Measurements from ENCODE around the gene KRTAP12-3. TPM values are rescaled to one million over a fixed set of nuclear protein-coding genes. Genes with fewer than 3 reads are reported as not detected.

Gene KRTAP12-3
- total RNA-seq, 6 donors from 2014 or later = not detected

- Histone ChIP-seq H3K27ac (no peak overlapping the region), H3K36me3 (no peaks in the 10 kb centered on the region), H3K27me3 (peaks cover 0 to 3% (median 0%) of the 10 kb centered on the region in 4 donors), H3K4me1 (no peaks in the 10 kb centered on the region), H3K9me3 (peaks cover 0 to 30% (median 10%) of the 10 kb centered on the region in 4 donors), H3K4me3 (no peak overlapping the region)
- no peak for ATAC-seq (ENCODE audit: low FRiP score in 2 of 2)
- no peak for TF ChIP-seq EP300 (IDR thresholded peaks at IDR 0.05)
- no peak for TF ChIP-seq CTCF (IDR thresholded peaks at IDR 0.05)
- no peak for TF ChIP-seq POLR2AphosphoS5 (IDR thresholded peaks at IDR 0.05)
- TF ChIP-seq POLR2A (IDR thresholded peaks at IDR 0.05) = no peak
- WGBS, 2 donors = 78 to 83% methylated on average over 12 to 13 of the region's 13 CpGs
- DNase-seq = peak in 1 of 2 donors; percentile 75
These were observed 45.0 kb upstream of the KRTAP12-3 start for GRCh38 chr21:44612669-44613229.

GRCh38 chr21:44613386-44614155, 44.2 kb upstream of the KRTAP12-3 start:
- TF ChIP-seq POLR2A (IDR thresholded peaks at IDR 0.05) = no peak
- no peak for TF ChIP-seq EP300 (IDR thresholded peaks at IDR 0.05)
- TF ChIP-seq POLR2AphosphoS5 (IDR thresholded peaks at IDR 0.05) = no peak
- no peak for TF ChIP-seq CTCF (IDR thresholded peaks at IDR 0.05)
- WGBS, 2 donors = 90% methylated on average over 24 to 25 of the region's 26 CpGs
- Histone ChIP-seq H3K4me1 (no peaks in the 10 kb centered on the region), H3K36me3 (no peaks in the 10 kb centered on the region), H3K27ac (no peak overlapping the region), H3K4me3 (no peak overlapping the region), H3K9me3 (peaks cover 0 to 30% (median 10%) of the 10 kb centered on the region in 4 donors), H3K27me3 (peaks cover 0 to 3% (median 0%) of the 10 kb centered on the region in 4 donors)
- ATAC-seq (ENCODE audit: low FRiP score in 2 of 2) = peak in 1 of 2 donors; percentile 3
- DNase-seq = peak in 1 of 2 donors; percentile 61

- no peak for TF ChIP-seq POLR2A (IDR thresholded peaks at IDR 0.05)
- no peak for TF ChIP-seq EP300 (IDR thresholded peaks at IDR 0.05)
- TF ChIP-seq POLR2AphosphoS5 (IDR thresholded peaks at IDR 0.05) = no peak
- TF ChIP-seq CTCF (IDR thresholded peaks at IDR 0.05) = no peak
- DNase-seq = peak in 1 of 2 donors; percentile 69
- peaks cover 0 to 30% (median 10%) of the 10 kb centered on the region in 4 donors for H3K9me3 ChIP-seq
- H3K27ac ChIP-seq = no peak overlapping the region
- peaks cover 0 to 3% (median 0%) of the 10 kb centered on the region in 4 donors for H3K27me3 ChIP-seq
- WGBS, 2 donors = 75 to 86% methylated on average over 8 to 20 of the region's 20 CpGs
- no peaks in the 10 kb centered on the region for H3K4me1 ChIP-seq
- H3K4me3 ChIP-seq = no peak overlapping the region
- H3K36me3 ChIP-seq = no peaks in the 10 kb centered on the region
- peak in 1 of 2 donors; percentile 15 for ATAC-seq (ENCODE audit: low FRiP score in 2 of 2)
These were observed 43.5 kb upstream of the KRTAP12-3 start for GRCh38 chr21:44614161-44614631.

- Histone ChIP-seq H3K27ac (no peak overlapping the region), H3K27me3 (peaks cover 0 to 3% (median 0%) of the 10 kb centered on the region in 4 donors), H3K4me3 (no peak overlapping the region), H3K36me3 (no peaks in the 10 kb centered on the region), H3K4me1 (no peaks in the 10 kb centered on the region), H3K9me3 (peaks cover 0 to 22% (median 10%) of the 10 kb centered on the region in 4 donors)
- DNase-seq = peak in 1 of 2 donors; percentile 63
- WGBS, 2 donors = 88 to 90% methylated on average over 27 to 28 of the region's 28 CpGs
- TF ChIP-seq EP300 (IDR thresholded peaks at IDR 0.05) = no peak
- TF ChIP-seq POLR2AphosphoS5 (IDR thresholded peaks at IDR 0.05) = no peak
- no peak for TF ChIP-seq CTCF (IDR thresholded peaks at IDR 0.05)
- TF ChIP-seq POLR2A (IDR thresholded peaks at IDR 0.05) = no peak
- no peak for ATAC-seq (ENCODE audit: low FRiP score in 2 of 2)
These were observed 42.8 kb upstream of the KRTAP12-3 start for GRCh38 chr21:44614961-44615391.

All from upper lobe of left lung (tissue), 6 donors.